ENCODE data around the gene ATOH8. TPM values are rescaled to one million over a fixed set of nuclear protein-coding genes. Genes with fewer than 3 reads are reported as not detected.

Gene ATOH8
- total RNA-seq, 2 donors from 2014 or later = 35.1 to 116 TPM

DNA sequence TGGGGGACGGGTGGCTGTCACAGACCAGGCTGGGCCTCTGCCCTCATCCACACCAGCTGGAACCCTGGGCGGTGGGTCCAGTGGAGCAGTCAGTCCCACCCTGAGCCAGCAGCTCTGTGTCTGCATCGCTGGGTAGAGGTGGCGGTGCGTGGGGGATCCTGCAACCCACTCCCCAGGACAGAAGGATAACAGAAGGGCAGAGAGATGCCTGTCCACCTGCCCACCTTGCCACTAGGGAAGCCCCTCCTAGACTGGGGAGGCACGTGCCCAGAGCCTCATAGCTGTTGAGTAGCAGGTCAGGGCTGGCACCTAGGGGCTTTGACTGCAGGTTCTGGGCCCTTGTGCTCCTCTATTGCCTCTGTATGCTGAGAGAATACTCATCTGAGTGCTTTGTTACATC is 2.4 kb downstream of the ATOH8 start:
- peaks cover 40% of the 10 kb centered on the region for H3K36me3 ChIP-seq
- no peaks in the 10 kb centered on the region for H3K9me3 ChIP-seq
- H3K27me3 ChIP-seq = no peaks in the 10 kb centered on the region
- H3K27ac ChIP-seq = peak overlapping the region; percentile 87 to 89
- H3K4me3 ChIP-seq = peak overlapping the region; percentile 71 to 98
- TF ChIP-seq CTCF (IDR thresholded peaks at IDR 0.05) = no peak
- DNase-seq (ENCODE audit: low spot score) = no peak
- peaks cover 0 to 81% of the 10 kb centered on the region in 2 donors for H3K4me1 ChIP-seq

GRCh38 chr2:85756822-85757435 is 3.1 kb downstream of the ATOH8 start:
- Histone ChIP-seq H3K9me3 (no peaks in the 10 kb centered on the region), H3K4me3 (peak overlapping the region; percentile 71 to 98), H3K27me3 (no peaks in the 10 kb centered on the region), H3K27ac (peak overlapping the region; percentile 87 to 89), H3K36me3 (peaks cover 40% of the 10 kb centered on the region), H3K4me1 (peaks cover 0 to 81% of the 10 kb centered on the region in 2 donors)
- DNase-seq (ENCODE audit: low spot score) = no peak
- TF ChIP-seq CTCF (IDR thresholded peaks at IDR 0.05) = no peak

DNA sequence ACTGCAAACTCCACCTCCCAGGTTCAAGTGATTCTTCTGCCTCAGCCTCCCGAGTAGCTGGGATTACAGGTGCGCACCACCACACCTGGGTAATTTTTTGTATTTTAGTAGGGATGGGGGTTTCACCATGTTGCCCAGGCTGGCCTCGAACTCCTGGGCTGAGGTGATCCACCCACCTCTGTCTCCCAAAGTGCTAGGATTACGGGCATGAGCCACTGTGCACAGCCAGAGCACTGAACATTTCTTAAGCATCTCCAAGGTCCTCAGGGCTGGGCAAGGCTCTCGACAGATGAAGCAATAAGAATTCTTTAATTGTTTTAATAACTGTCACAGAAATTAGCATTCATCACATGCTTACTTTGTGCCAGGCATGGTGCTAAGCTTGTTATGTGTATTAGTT is 4.1 kb downstream of the ATOH8 start:
- TF ChIP-seq CTCF (IDR thresholded peaks at IDR 0.05) = no peak
- H3K27me3 ChIP-seq = no peaks in the 10 kb centered on the region
- H3K27ac ChIP-seq = peak overlapping the region in 1 of 2 donors; percentile 4
- peak overlapping the region; percentile 27 to 71 for H3K4me3 ChIP-seq
- peaks cover 0 to 80% of the 10 kb centered on the region in 2 donors for H3K4me1 ChIP-seq
- no peaks in the 10 kb centered on the region for H3K9me3 ChIP-seq
- DNase-seq (ENCODE audit: low spot score) = no peak
- H3K36me3 ChIP-seq = peaks cover 42% of the 10 kb centered on the region

DNA sequence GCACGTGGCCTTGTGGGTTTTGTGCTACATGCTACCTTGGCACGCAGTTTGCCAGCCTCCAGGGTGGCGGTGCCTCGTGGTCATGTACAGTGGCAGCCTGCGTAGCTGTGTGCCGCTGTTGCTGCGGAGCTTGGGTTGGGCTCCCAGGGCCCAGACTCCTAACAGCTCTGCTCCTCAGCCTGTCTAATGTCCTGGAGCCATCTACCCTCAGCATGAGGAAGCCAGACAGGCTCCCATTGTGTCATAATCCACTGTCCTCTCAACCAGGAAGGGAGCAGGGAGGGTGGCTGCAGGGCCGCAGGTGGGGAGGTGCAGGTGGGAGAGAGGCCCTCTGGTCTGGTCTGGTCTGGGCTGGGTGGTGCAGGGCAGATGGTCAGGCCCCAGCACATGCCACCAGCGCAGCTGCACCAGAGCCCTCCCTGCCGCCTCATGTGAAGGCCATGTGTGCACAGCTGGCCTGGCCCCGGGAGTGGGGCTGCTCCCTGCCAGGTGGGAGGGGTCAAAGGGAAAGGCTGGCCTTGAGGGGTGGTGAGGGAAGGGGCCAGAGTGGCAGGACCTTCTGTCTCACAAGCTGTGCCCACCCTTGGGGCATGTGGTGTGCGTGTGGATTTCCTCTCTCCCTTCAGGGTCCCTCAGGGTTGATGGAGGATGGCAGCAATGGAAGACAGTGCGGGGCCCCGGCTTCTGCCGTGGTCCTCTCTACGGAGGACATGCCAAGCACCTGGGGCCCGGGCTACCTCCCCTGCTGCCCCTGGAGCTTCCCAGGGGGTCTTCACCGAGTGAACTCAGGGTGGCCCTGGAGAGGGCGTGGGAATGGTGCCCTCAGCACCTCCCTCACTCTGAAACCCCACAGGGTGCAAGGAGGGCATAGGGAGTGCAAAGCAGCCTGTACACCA is 4.8 kb downstream of the ATOH8 start:
- Histone ChIP-seq H3K9me3 (no peaks in the 10 kb centered on the region), H3K27ac (no peak overlapping the region), H3K27me3 (no peaks in the 10 kb centered on the region), H3K4me1 (peaks cover 0 to 75% of the 10 kb centered on the region in 2 donors), H3K4me3 (peak overlapping the region; percentile 27 to 71), H3K36me3 (peaks cover 49% of the 10 kb centered on the region)
- no peak for TF ChIP-seq CTCF (IDR thresholded peaks at IDR 0.05)
- DNase-seq (ENCODE audit: low spot score) = no peak

- peak overlapping the region in 1 of 2 donors; percentile 71 for H3K4me3 ChIP-seq
- no peaks in the 10 kb centered on the region for H3K27me3 ChIP-seq
- no peak overlapping the region for H3K27ac ChIP-seq
- H3K36me3 ChIP-seq = peaks cover 52% of the 10 kb centered on the region
- no peak for DNase-seq (ENCODE audit: low spot score)
- no peaks in the 10 kb centered on the region for H3K9me3 ChIP-seq
- peaks cover 0 to 81% of the 10 kb centered on the region in 2 donors for H3K4me1 ChIP-seq
- TF ChIP-seq CTCF (IDR thresholded peaks at IDR 0.05) = no peak
These were observed 5.4 kb downstream of the ATOH8 start for GRCh38 chr2:85759257-85759613.
